Thyroid gland (tissue), 4 donors: ENCODE measurements around the gene BIRC3. TPM values are rescaled to one million over a fixed set of nuclear protein-coding genes. Genes with fewer than 3 reads are reported as not detected.

Experiments used
- DNase-seq, 2 donors: peaks; one replicate each; pipeline ENCODE4 v3.0.0-alpha.2; 2019
- H3K27ac ChIP-seq, 3 donors: fragments of 200-600 bp; sonication (generic); 1 replicate in 2 of 3; 2 replicates in 1 of 3; pipeline ENCODE4 v1.5.1; 2016 to 2019; ENCODE audit warnings: mild to moderate bottlenecking in 1 of 3, moderate library complexity in 1 of 3
- H3K27me3 ChIP-seq: fragments of 200-600 bp; sonication (generic); one replicate; pipeline ENCODE4 v1.5.1; 2019
- H3K36me3 ChIP-seq, 2 donors: fragments of 200-600 bp; sonication (generic); one replicate each; pipeline ENCODE4 v1.5.1; 2016 to 2019
- H3K4me1 ChIP-seq, 2 donors: fragments of 200-600 bp; sonication (generic); one replicate each; pipeline ENCODE4 v1.5.1; 2017 to 2019
- H3K4me3 ChIP-seq, 3 donors: fragments of 200-600 bp; sonication (generic); replicated peaks in 1 of 3; 1 replicate in 2 of 3; 2 replicates in 1 of 3; pipeline ENCODE4 v1.5.1; 2016; ENCODE audit warnings: mild to moderate bottlenecking in 1 of 3
- H3K9me3 ChIP-seq: fragments of 200-600 bp; sonication (generic); one replicate; pipeline ENCODE4 v1.5.1; 2017
- CTCF ChIP-seq, 6 experiments: fragments of 200-600 bp in 3 of 6; fragments of 450-650 bp in 3 of 6; sonication (generic) in 3 of 6; IDR thresholded peaks; one replicate each; pipeline ENCODE4 v1.5.1; 2016 to 2019; ENCODE audit warnings: antibody characterized with exemption in 6 of 6, mild to moderate bottlenecking in 2 of 6, inconsistent platforms in 1 of 6, moderate library complexity in 1 of 6
- POLR2A ChIP-seq, 2 donors: fragments of 450-650 bp; IDR thresholded peaks; one replicate each; pipeline ENCODE4 v1.6.1; 2017; ENCODE audit warnings: antibody characterized with exemption in 2 of 2, mild to moderate bottlenecking in 2 of 2, moderate library complexity in 1 of 2
- WGBS, 2 donors: methylation state at CpG; one replicate each; pipeline ENCODE4 v1.1.5; 2017; 5-methylcytosine and 5-hydroxymethylcytosine counted together
- intact Hi-C: fragments of 100-400 bp; cut with DNase I; formaldehyde crosslinking; loops from one replicate; pipeline ENCODE4 v1.15.1; 2023
- total RNA-seq, 4 donors: library from RNA; depleted of rRNA; stranded (reverse); fragments of >200 nt; gene quantifications; one replicate each; pipeline ENCODE4 v1.2.3, GENCODE V29; 2016

The BIRC3 gene
- total RNA-seq, 4 donors from 2014 or later: 2.0 to 6.0 (median 4.1) TPM

- no peak for DNase-seq
- 92% methylated on average over 2 of the region's 2 CpGs for WGBS, 2 donors
- Histone ChIP-seq H3K9me3 (no peaks in the 10 kb centered on the region), H3K36me3 (no peaks in the 10 kb centered on the region), H3K4me1 (peaks cover 3 to 4% of the 10 kb centered on the region in 2 donors), H3K4me3 (no peak overlapping the region), H3K27me3 (no peaks in the 10 kb centered on the region), H3K27ac (no peak overlapping the region)
- intact Hi-C loops: loop anchor here (10.0 kb wide), 1 partner anchor 165 kb away; no protein-coding TSS in a partner anchor
- no peak for TF ChIP-seq CTCF (IDR thresholded peaks at IDR 0.05)
- no peak for TF ChIP-seq POLR2A (IDR thresholded peaks at IDR 0.05)
These were observed 47.4 kb upstream of the BIRC3 start for GRCh38 chr11:102269927-102270326.

- no peaks in the 10 kb centered on the region for H3K9me3 ChIP-seq
- intact Hi-C loops: no loop called here
- H3K36me3 ChIP-seq: no peaks in the 10 kb centered on the region
- H3K4me1 ChIP-seq: peaks cover 3 to 4% of the 10 kb centered on the region in 2 donors
- WGBS, 2 donors: 86 to 87% methylated on average over 10 of the region's 10 CpGs
- H3K4me3 ChIP-seq: no peak overlapping the region
- no peak overlapping the region for H3K27ac ChIP-seq
- no peak for DNase-seq
- H3K27me3 ChIP-seq: no peaks in the 10 kb centered on the region
- TF ChIP-seq POLR2A (IDR thresholded peaks at IDR 0.05): no peak
- TF ChIP-seq CTCF (IDR thresholded peaks at IDR 0.05): no peak
These were observed 45.0 kb upstream of the BIRC3 start for GRCh38 chr11:102272047-102272824.

- intact Hi-C loops: no loop called here
- DNase-seq: no peak
- TF ChIP-seq POLR2A (IDR thresholded peaks at IDR 0.05) (no peak), CTCF (IDR thresholded peaks at IDR 0.05) (no peak)
- Histone ChIP-seq H3K4me1 (no peaks in the 10 kb centered on the region), H3K36me3 (no peaks in the 10 kb centered on the region), H3K27me3 (no peaks in the 10 kb centered on the region), H3K9me3 (no peaks in the 10 kb centered on the region), H3K27ac (no peak overlapping the region), H3K4me3 (no peak overlapping the region)
- 93 to 96% methylated on average over 3 of the region's 3 CpGs for WGBS, 2 donors
These were observed 42.7 kb upstream of the BIRC3 start for GRCh38 chr11:102274628-102275027.

- Histone ChIP-seq H3K4me1 (no peaks in the 10 kb centered on the region), H3K9me3 (no peaks in the 10 kb centered on the region), H3K4me3 (no peak overlapping the region), H3K27ac (no peak overlapping the region), H3K36me3 (no peaks in the 10 kb centered on the region), H3K27me3 (no peaks in the 10 kb centered on the region)
- no peak for DNase-seq
- 74 to 78% methylated on average over 4 of the region's 4 CpGs for WGBS, 2 donors
- intact Hi-C loops: no loop called here
- TF ChIP-seq CTCF (IDR thresholded peaks at IDR 0.05): no peak
These were observed 40.9 kb upstream of the BIRC3 start for GRCh38 chr11:102276362-102276761.

- no peak overlapping the region for H3K27ac ChIP-seq
- H3K4me1 ChIP-seq: no peaks in the 10 kb centered on the region
- no peaks in the 10 kb centered on the region for H3K9me3 ChIP-seq
- intact Hi-C loops: no loop called here
- H3K36me3 ChIP-seq: no peaks in the 10 kb centered on the region
- no peak overlapping the region for H3K4me3 ChIP-seq
- WGBS, 2 donors: 35 to 47% methylated on average over 3 of the region's 3 CpGs
- H3K27me3 ChIP-seq: no peaks in the 10 kb centered on the region
- DNase-seq: no peak
- TF ChIP-seq POLR2A (IDR thresholded peaks at IDR 0.05): no peak
- TF ChIP-seq CTCF (IDR thresholded peaks at IDR 0.05): no peak
These were observed 40.5 kb upstream of the BIRC3 start for GRCh38 chr11:102276783-102277182.
